SH-SY5Y (cell line): Measurements from ENCODE around the gene PLCG2.

ENCODE experiments used
- GATA2 ChIP-seq: IDR thresholded peaks from 2 replicates; pipeline ENCODE4 v1.6.1; 2011; ENCODE audit warnings: mild to moderate bottlenecking, low read depth, low read length
- GATA3 ChIP-seq: IDR thresholded peaks from 2 replicates; pipeline ENCODE4 v1.6.1; 2011; ENCODE audit warnings: low read depth, mild to moderate bottlenecking, low read length, moderate library complexity

- TF ChIP-seq GATA2, result no peak
- TF ChIP-seq GATA3, result no peak
These were observed 22.3 kb upstream of the PLCG2 start for GRCh38 chr16:81756615-81757356.
